Heart left ventricle (tissue), 16 donors: Measurements from ENCODE around the gene GAS7. TPM values are rescaled to one million over a fixed set of nuclear protein-coding genes. Genes with fewer than 3 reads are reported as not detected.

Experiments used
- ATAC-seq, 4 donors: fragments of 200-7000 bp; cut with Tn5 transposase; one replicate each; pipeline ENCODE4 v1.9.1; 2020 to 2022; ENCODE audit warnings: moderate library complexity in 4 of 4, mild to moderate bottlenecking in 3 of 4, moderate number of reproducible peaks in 1 of 4
- DNase-seq, 5 donors: peaks; one replicate each; pipeline ENCODE4 v3.0.0-alpha.2; 2020
- H3K27ac ChIP-seq, 12 donors: fragments of 200-600 bp; sonication (generic) in 4 of 12; one replicate each; pipeline versions ENCODE4 v1.5.0 to v1.8.0; 2016 to 2022; ENCODE audit warnings: mild to moderate bottlenecking in 2 of 12
- H3K27me3 ChIP-seq, 9 donors: fragments of 200-600 bp; sonication (generic) in 2 of 9; one replicate each; pipeline versions ENCODE4 v1.5.1 to v1.8.0; 2016 to 2022; ENCODE audit warnings: mild to moderate bottlenecking in 3 of 9
- H3K36me3 ChIP-seq, 9 donors: fragments of 200-600 bp; sonication (generic) in 2 of 9; one replicate each; pipeline versions ENCODE4 v1.5.0 to v1.8.0; 2018 to 2022; ENCODE audit warnings: mild to moderate bottlenecking in 2 of 9
- H3K4me1 ChIP-seq, 12 donors: fragments of 200-600 bp; sonication (generic) in 4 of 12; one replicate each; pipeline versions ENCODE4 v1.5.0 to v1.8.0; 2016 to 2022; ENCODE audit warnings: mild to moderate bottlenecking in 3 of 12
- H3K4me3 ChIP-seq, 12 donors: fragments of 200-600 bp; sonication (generic) in 4 of 12; one replicate each; pipeline versions ENCODE4 v1.5.0 to v1.8.0; 2017 to 2022; ENCODE audit warnings: mild to moderate bottlenecking in 9 of 12, moderate library complexity in 4 of 12
- H3K9me3 ChIP-seq, 12 donors: fragments of 200-600 bp; sonication (generic) in 4 of 12; one replicate each; pipeline versions ENCODE4 v1.5.0 to v1.8.0; 2016 to 2022; ENCODE audit warnings: mild to moderate bottlenecking in 1 of 12
- POLR2A ChIP-seq, 2 donors: fragments of 450-650 bp; IDR thresholded peaks; one replicate each; pipeline ENCODE4 v1.6.1; 2017; ENCODE audit warnings: antibody characterized with exemption in 2 of 2, mild to moderate bottlenecking in 2 of 2, moderate library complexity in 2 of 2
- WGBS, 4 donors: extraction: QIAGEN DNeasy Blood & Tissue Kit in 2 of 4; methylation state at CpG; one replicate each; pipeline versions ENCODE4 v1.1.5 to v1.1.7; 2013 to 2018; 5-methylcytosine and 5-hydroxymethylcytosine counted together
- intact Hi-C, 10 donors: fragments of 100-400 bp; cut with DNase I; formaldehyde crosslinking; loops; one replicate each; pipeline versions ENCODE4 v1.11.1 to v1.14.2; 2022
- polyA plus RNA-seq, 2 donors: library from polyadenylated mRNA; stranded (reverse); fragments of 200-250 nt; gene quantifications; one replicate each; pipeline ENCODE4 v1.2.3, GENCODE V29; 2013
- total RNA-seq, 9 donors: library from RNA; depleted of rRNA in 2 of 9; stranded (reverse); fragments of >200 nt in 2 of 9; fragmentation: NEBNext Ultra II Directional in 3 of 9; extraction: Animal tissue kit (Norgen Biotek cat#: 25700) in 3 of 9; gene quantifications; one replicate each; pipeline versions ENCODE4 v1.1.0 to v1.2.4, GENCODE V29; 2016 to 2023
- TF ChIP-seq, protein P1 (sequence below), 12 donors: fragments of 200-600 bp; sonication (generic) in 4 of 12; IDR thresholded peaks; one replicate each; pipeline versions ENCODE4 v1.5.0 to v1.8.0; 2018 to 2022; ENCODE audit warnings: antibody characterized with exemption in 12 of 12, mild to moderate bottlenecking in 5 of 12
- donor health status: ischemic (EF 13 %, LVEDD 7.1; RV severe dilation, severe dysfunction).
- donor health status: healthy with polysubstance abuse.
- donor health status: DM: no; HTN: yes; CAD: no.
- donor health status: DM: no; HTN: no; CAD: no.
- donor health status: ischemic (EF 25% LVEDD 6.9; RV normal size, moderate dysfunction).
- donor health status: ischemic (EF 25% LVEDD 5.7; RV mildly dilated, moderate dysfunction).
- donor health status: healthy.
- donor health status: DM: yes; HTN: yes; CAD: no.
- donor health status: ischemic (EF 35%, LVEDD 5.7; RV mildly dilated, moderate dysfunction).
- donor health status: nonischemic (EF 11% LVEDD 7.7; RV severe dilation, severe dysfunction).
- donor health status: DM: yes; HTN: yes; CAD: no.
- donor health status: PGD.
- donor health status: ischemic (EF 29% LVEDD 5.4; RV normal size, mild dysfunction).
- donor health status: nonischemic (EF 23%, LVEDD 6.1; RV moderate dilation, normal function).

The GAS7 gene
- total and polyA plus RNA-seq, 11 donors: 19.4 to 86.5 (median 65.1) TPM

DNA sequence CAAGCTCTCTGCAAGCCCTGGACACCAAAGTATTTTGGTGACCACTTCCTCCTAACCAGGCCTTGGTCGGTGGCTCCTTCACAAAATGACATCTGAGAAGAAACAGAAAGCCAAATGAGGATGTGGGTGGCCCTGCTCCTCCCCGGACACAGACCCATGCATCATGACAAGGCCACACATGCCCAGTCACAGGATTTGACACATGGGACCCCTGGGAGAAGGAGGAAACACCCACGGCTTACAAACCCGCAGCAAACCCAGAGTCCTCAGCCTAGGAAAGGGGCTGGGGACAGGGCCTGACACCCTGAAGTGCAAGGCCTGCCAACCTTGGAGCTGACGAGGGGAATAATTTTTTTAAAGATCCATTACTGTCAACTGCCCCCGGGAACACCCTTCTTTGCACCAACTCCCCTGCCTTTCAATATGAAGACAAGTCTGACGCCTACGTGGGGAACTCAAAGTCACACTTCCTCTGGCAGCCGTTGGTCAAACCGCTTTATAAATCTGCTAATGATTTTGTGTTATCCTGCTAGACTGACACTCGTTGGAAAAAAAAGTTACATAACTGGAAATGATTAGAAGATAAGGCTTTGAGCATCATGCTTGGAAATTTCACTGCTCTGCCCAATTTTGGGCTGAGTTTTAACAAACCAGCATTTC lies 41.3 kb downstream of the GAS7 start:
- H3K27ac ChIP-seq: peak overlapping the region in 8 of 12 donors; percentile 33 to 94 (median 48)
- intact Hi-C loops: no loop called here
- peaks cover 0 to 46% (median 7%) of the 10 kb centered on the region in 12 donors for H3K4me1 ChIP-seq
- H3K4me3 ChIP-seq: no peak overlapping the region
- ATAC-seq (peak; percentile 42 to 82 (median 68)), DNase-seq (peak; percentile 52 to 74 (median 66))
- no peaks in the 10 kb centered on the region for H3K9me3 ChIP-seq
- TF ChIP-seq POLR2A (IDR thresholded peaks at IDR 0.05): no peak
- TF ChIP-seq, protein P1, sequence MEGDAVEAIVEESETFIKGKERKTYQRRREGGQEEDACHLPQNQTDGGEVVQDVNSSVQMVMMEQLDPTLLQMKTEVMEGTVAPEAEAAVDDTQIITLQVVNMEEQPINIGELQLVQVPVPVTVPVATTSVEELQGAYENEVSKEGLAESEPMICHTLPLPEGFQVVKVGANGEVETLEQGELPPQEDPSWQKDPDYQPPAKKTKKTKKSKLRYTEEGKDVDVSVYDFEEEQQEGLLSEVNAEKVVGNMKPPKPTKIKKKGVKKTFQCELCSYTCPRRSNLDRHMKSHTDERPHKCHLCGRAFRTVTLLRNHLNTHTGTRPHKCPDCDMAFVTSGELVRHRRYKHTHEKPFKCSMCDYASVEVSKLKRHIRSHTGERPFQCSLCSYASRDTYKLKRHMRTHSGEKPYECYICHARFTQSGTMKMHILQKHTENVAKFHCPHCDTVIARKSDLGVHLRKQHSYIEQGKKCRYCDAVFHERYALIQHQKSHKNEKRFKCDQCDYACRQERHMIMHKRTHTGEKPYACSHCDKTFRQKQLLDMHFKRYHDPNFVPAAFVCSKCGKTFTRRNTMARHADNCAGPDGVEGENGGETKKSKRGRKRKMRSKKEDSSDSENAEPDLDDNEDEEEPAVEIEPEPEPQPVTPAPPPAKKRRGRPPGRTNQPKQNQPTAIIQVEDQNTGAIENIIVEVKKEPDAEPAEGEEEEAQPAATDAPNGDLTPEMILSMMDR (IDR thresholded peaks at IDR 0.05): no peak
- 42 to 48% (median 43%) methylated on average over 11 of the region's 11 CpGs for WGBS, 4 donors
- H3K27me3 ChIP-seq: no peaks in the 10 kb centered on the region
- no peaks in the 10 kb centered on the region for H3K36me3 ChIP-seq

DNA sequence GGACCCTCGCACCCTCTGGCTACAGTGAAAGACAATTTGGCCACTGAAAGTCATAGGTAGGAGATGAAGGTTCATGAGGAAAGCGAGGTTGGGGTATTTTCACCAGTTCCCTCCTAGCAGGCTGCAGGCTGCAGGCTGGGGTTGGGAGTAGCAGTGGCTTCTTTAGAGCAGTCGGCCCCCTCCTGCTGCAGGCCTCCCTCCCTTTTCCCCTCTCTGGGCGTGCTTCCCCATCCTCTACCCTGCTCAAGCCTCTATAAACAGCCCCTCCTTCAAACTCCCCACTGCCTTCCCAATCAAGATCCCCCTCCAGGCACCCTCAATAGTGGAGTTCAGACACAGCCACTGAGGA lies 41.8 kb downstream of the GAS7 start:
- Histone ChIP-seq H3K36me3 (no peaks in the 10 kb centered on the region), H3K27ac (peak overlapping the region in 9 of 12 donors; percentile 4 to 94 (median 47)), H3K9me3 (no peaks in the 10 kb centered on the region), H3K27me3 (no peaks in the 10 kb centered on the region), H3K4me1 (peaks cover 0 to 46% (median 11%) of the 10 kb centered on the region in 12 donors), H3K4me3 (no peak overlapping the region)
- TF ChIP-seq, protein P1 (IDR thresholded peaks at IDR 0.05): no peak
- no peak for TF ChIP-seq POLR2A (IDR thresholded peaks at IDR 0.05)
- WGBS, 4 donors: 66 to 76% (median 71%) methylated on average over 4 of the region's 4 CpGs
- intact Hi-C loops: no loop called here
- ATAC-seq (peak; percentile 9 to 50 (median 18)), DNase-seq (peak in 1 of 5 donors; percentile 13)

DNA sequence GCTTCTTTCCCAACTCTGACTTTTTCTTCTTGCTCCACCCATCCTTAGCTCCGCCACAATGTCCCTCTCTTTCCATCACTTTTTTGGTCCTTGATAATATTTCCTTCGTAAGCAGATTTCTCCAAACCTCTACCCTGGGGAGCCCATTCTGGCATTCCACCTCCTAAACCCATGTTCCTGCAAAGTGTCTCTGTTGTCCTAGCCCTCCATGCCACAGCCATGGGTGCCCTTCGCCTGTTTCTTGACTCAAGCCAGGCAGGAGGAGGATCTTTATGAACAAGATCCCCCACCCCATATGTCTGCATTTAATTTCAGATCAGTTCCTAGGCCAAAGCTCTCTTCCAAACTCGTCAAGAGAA lies 42.4 kb downstream of the GAS7 start:
- no peak overlapping the region for H3K4me3 ChIP-seq
- TF ChIP-seq POLR2A (IDR thresholded peaks at IDR 0.05): no peak
- TF ChIP-seq, protein P1 (IDR thresholded peaks at IDR 0.05): no peak
- intact Hi-C loops: no loop called here
- no peak for ATAC-seq
- H3K27ac ChIP-seq: peak overlapping the region in 8 of 12 donors; percentile 41 to 94 (median 48)
- WGBS, 4 donors: 84 to 89% (median 87%) methylated on average over 4 of the region's 4 CpGs
- H3K27me3 ChIP-seq: no peaks in the 10 kb centered on the region
- H3K9me3 ChIP-seq: no peaks in the 10 kb centered on the region
- DNase-seq: no peak
- peaks cover 0 to 49% (median 13%) of the 10 kb centered on the region in 12 donors for H3K4me1 ChIP-seq
- H3K36me3 ChIP-seq: no peaks in the 10 kb centered on the region

DNA sequence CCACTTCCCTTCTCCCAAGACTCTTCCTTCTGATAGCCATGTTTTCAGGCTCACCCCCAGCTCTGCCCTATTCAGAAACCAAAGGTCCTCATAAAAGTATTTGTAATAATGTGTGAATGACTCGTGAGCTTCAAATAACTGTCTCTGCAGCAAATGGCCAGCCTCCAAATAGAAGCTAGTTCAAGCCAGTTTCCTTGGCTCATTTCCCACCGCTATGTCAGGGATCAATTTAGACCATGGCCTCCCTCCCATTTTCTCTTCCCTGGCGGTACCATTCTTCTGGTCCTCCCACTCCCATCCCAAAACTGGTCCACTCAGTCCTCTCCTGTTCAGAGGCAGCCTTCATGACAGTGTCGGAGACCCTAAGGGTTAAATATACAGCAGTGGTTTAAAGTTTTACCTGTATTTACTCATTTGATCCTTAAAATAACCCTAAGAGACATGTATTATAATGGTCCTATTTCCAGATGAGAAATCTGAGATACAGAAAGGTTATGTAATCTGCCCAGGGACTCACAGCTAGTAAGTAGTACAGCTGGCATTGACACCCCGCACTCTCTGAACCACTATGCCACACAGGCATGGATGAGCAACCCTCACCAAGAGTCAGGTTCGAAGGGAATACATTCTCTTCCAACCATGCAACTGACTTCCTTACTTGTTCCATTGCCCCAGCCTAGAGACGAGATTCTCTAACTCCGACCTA lies 42.9 kb downstream of the GAS7 start:
- H3K36me3 ChIP-seq: no peaks in the 10 kb centered on the region
- H3K4me1 ChIP-seq: peaks cover 0 to 55% (median 13%) of the 10 kb centered on the region in 12 donors
- H3K27ac ChIP-seq: peak overlapping the region in 6 of 12 donors; percentile 0 to 94 (median 48)
- no peaks in the 10 kb centered on the region for H3K9me3 ChIP-seq
- no peaks in the 10 kb centered on the region for H3K27me3 ChIP-seq
- WGBS, 4 donors: 68 to 74% (median 71%) methylated on average over 8 of the region's 8 CpGs
- intact Hi-C loops: no loop called here
- no peak overlapping the region for H3K4me3 ChIP-seq
- ATAC-seq (peak in 1 of 4 donors; percentile 11), DNase-seq (peak in 3 of 5 donors; percentile 25 to 49 (median 45))
- TF ChIP-seq POLR2A (IDR thresholded peaks at IDR 0.05): no peak
- TF ChIP-seq, protein P1 (IDR thresholded peaks at IDR 0.05): no peak
